Measurements from ENCODE around the gene DDIT4. TPM values are rescaled to one million over a fixed set of nuclear protein-coding genes. Genes with fewer than 3 reads are reported as not detected.

Gene DDIT4
- total and polyA plus RNA-seq, 9 of the 15 experiments (the other 6 are each of a cell fraction or from before 2014, with no cell fraction given) = 8.2 to 675 (median 159) TPM

DNA sequence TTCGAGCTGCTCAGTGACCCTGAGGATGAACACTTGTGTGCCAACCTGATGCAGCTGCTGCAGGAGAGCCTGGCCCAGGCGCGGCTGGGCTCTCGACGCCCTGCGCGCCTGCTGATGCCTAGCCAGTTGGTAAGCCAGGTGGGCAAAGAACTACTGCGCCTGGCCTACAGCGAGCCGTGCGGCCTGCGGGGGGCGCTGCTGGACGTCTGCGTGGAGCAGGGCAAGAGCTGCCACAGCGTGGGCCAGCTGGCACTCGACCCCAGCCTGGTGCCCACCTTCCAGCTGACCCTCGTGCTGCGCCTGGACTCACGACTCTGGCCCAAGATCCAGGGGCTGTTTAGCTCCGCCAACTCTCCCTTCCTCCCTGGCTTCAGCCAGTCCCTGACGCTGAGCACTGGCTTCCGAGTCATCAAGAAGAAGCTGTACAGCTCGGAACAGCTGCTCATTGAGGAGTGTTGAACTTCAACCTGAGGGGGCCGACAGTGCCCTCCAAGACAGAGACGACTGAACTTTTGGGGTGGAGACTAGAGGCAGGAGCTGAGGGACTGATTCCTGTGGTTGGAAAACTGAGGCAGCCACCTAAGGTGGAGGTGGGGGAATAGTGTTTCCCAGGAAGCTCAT lies 1.1 kb downstream of the DDIT4 start (continued):
- TF ChIP-seq ZBTB17 (CRISPR knock-in tag; IDR thresholded peaks at IDR 0.05) (peak; percentile 76; the same call in 1 of the 2 replicates), XRCC5 (IDR thresholded peaks at IDR 0.05; ENCODE audit: low read depth, low read length) (no peak), BRF1 (IDR thresholded peaks at IDR 0.05; ENCODE audit: borderline replicate concordance, extremely low read depth, insufficient read length) (no peak), ZNF76 (CRISPR knock-in tag; IDR thresholded peaks at IDR 0.05; ENCODE audit: borderline replicate concordance) (peak; percentile 81; the same call in 1 of the 2 replicates), SOX6 (IDR thresholded peaks at IDR 0.05) (no peak), EHMT2 (IDR thresholded peaks at IDR 0.05) (no peak), E2F1 (CRISPR knock-in tag; IDR thresholded peaks at IDR 0.05) (peak; percentile 24; the same call in 1 of the 2 replicates), CHCHD3 (CRISPR knock-in tag; IDR thresholded peaks at IDR 0.05) (no peak), FOS (IDR thresholded peaks at IDR 0.05; ENCODE audit: extremely low read depth, insufficient read length) (no peak), HOXB6 (CRISPR knock-in tag; IDR thresholded peaks at IDR 0.05; ENCODE audit: borderline replicate concordance) (0 out of 2 replicates have a peak, but pooled peaks have one; percentile 12), SUPT5H (IDR thresholded peaks at IDR 0.05) (0 out of 2 replicates have a peak, but pooled peaks have one; percentile 30), MIER1 (IDR thresholded peaks at IDR 0.05; ENCODE audit: low read depth) (no peak), KAT8 (IDR thresholded peaks at IDR 0.05; ENCODE audit: low read depth) (no peak), GTF2A2 (tag; IDR thresholded peaks at IDR 0.05) (no peak), CBX3 (IDR thresholded peaks at IDR 0.05; ENCODE audit: borderline replicate concordance in 1 of 2, low read length in 2 of 2) (no peak), ZNF239 (CRISPR knock-in tag; IDR thresholded peaks at IDR 0.05) (peak; percentile 49; the same call in 1 of the 2 replicates)
- TF ChIP-seq, protein P1, sequence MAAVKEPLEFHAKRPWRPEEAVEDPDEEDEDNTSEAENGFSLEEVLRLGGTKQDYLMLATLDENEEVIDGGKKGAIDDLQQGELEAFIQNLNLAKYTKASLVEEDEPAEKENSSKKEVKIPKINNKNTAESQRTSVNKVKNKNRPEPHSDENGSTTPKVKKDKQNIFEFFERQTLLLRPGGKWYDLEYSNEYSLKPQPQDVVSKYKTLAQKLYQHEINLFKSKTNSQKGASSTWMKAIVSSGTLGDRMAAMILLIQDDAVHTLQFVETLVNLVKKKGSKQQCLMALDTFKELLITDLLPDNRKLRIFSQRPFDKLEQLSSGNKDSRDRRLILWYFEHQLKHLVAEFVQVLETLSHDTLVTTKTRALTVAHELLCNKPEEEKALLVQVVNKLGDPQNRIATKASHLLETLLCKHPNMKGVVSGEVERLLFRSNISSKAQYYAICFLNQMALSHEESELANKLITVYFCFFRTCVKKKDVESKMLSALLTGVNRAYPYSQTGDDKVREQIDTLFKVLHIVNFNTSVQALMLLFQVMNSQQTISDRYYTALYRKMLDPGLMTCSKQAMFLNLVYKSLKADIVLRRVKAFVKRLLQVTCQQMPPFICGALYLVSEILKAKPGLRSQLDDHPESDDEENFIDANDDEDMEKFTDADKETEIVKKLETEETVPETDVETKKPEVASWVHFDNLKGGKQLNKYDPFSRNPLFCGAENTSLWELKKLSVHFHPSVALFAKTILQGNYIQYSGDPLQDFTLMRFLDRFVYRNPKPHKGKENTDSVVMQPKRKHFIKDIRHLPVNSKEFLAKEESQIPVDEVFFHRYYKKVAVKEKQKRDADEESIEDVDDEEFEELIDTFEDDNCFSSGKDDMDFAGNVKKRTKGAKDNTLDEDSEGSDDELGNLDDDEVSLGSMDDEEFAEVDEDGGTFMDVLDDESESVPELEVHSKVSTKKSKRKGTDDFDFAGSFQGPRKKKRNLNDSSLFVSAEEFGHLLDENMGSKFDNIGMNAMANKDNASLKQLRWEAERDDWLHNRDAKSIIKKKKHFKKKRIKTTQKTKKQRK (IDR thresholded peaks at IDR 0.05; ENCODE audit: borderline replicate concordance, low read depth, low read length) = no peak
- TF ChIP-seq, protein P2, sequence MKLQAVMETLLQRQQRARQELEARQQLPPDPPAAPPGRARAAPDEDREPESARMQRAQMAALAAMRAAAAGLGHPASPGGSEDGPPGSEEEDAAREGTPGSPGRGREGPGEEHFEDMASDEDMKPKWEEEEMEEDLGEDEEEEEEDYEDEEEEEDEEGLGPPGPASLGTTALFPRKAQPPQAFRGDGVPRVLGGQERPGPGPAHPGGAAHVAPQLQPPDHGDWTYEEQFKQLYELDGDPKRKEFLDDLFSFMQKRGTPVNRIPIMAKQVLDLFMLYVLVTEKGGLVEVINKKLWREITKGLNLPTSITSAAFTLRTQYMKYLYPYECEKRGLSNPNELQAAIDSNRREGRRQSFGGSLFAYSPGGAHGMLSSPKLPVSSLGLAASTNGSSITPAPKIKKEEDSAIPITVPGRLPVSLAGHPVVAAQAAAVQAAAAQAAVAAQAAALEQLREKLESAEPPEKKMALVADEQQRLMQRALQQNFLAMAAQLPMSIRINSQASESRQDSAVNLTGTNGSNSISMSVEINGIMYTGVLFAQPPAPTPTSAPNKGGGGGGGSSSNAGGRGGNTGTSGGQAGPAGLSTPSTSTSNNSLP (IDR thresholded peaks at IDR 0.05; ENCODE audit: borderline replicate concordance, low read depth, low read length) = no peak
